GM10248 (cell line): ENCODE results near the gene ACP4.
"Not testable (repeated sequence)": the region's sequence is repeated elsewhere in the genome, so short reads cannot be mapped to it uniquely, and the experiment has no call there.

Experiments
- CTCF ChIA-PET: fragments of 300-600 bp; sonication (Branson Sonifier 250); formaldehyde crosslinking; extraction: SDS; loops from one replicate; lab custom pipeline; 2021; ENCODE audit warnings: antibody characterized with exemption; lab: Yijun Ruan, JAX
- POLR2A ChIA-PET: fragments of 350-650 bp; sonication (Branson Sonifier 250); formaldehyde crosslinking; extraction: SDS; loops from one replicate; lab custom pipeline; 2020; ENCODE audit warnings: antibody characterized with exemption; lab: Yijun Ruan, JAX
- DNase-seq: peaks from one replicate; pipeline ENCODE4 v3.0.0; 2012; ENCODE audit errors: extremely low spot score
- CTCF ChIP-seq: IDR thresholded peaks from 2 replicates; pipeline ENCODE4 v1.5.1; 2012; ENCODE audit warnings: mild to moderate bottlenecking, low read depth; ENCODE audit errors: extremely low read depth, missing control alignments, control extremely low read depth

The ACP4 gene

GRCh38 chr19:50750010-50750409, 40.2 kb upstream of the ACP4 start:
- CTCF ChIA-PET = no interaction called here
- no peak for TF ChIP-seq CTCF
- POLR2A ChIA-PET = no interaction called here
- DNase-seq = no peak

DNA sequence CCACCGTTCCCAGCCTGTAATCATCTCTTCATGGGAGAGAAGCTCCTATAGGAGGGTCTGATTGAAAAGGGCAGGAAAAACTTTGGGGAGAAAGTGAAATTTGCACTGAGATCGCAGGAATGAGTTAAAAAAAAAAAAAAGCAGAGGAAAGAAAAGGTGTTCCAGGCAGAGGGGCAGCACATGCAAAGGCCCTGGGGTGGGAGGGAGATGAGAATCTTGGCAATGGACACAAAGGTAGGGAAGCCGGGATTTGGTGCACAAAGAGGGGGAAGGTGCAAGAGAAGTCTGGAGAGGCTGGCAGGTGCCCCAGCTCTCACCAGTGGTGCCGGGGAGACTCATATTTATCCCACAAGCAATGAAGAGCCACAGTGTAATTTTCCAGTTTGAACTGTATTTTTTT, 36.3 kb upstream of the ACP4 start:
- ChIA-PET POLR2A (interaction anchor here (0.7 kb wide), 1 partner anchor 132 kb away, joined by 4 read pairs; no protein-coding TSS in a partner anchor), CTCF (interaction anchor here (1.2 kb wide), 1 partner anchor 216 kb away, joined by 3 read pairs; no protein-coding TSS in a partner anchor)
- no peak for TF ChIP-seq CTCF
- DNase-seq = no peak

- POLR2A ChIA-PET, CTCF ChIA-PET: not testable (repeated sequence)
These were observed 34.0 kb upstream of the ACP4 start for GRCh38 chr19:50756244-50756643.

GRCh38 chr19:50757624-50758023, 32.6 kb upstream of the ACP4 start:
- POLR2A ChIA-PET, CTCF ChIA-PET, DNase-seq: not testable (repeated sequence)

More at GRCh38 chr19:50756244-50756643, 34.0 kb upstream of the ACP4 start:
- DNase-seq = not testable (repeated sequence)

DNA sequence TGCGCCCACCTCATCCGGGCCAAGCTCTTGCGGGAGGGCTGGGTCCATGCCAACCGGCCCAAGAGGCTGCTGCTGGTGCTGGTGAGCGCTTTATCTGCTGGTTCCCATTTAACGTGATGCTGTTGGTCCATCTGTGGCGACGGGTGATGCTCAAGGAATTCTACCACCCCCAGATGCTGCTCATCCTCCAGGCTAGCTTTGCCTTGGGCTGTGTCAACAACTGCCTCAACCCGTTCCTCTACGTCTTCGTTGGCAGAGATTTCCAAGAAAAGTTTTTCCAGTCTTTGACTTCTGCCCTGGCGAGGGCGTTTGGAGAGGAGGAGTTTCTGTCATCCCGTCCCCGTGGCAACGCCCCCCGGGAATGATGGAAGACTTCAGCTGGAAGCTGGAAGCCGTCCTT, 31.1 kb upstream of the ACP4 start:
- DNase-seq, POLR2A ChIA-PET: not testable (repeated sequence)
- CTCF ChIA-PET = interaction anchor here (0.9 kb wide), 1 partner anchor 163 kb away, joined by 3 read pairs; no protein-coding TSS in a partner anchor

DNA sequence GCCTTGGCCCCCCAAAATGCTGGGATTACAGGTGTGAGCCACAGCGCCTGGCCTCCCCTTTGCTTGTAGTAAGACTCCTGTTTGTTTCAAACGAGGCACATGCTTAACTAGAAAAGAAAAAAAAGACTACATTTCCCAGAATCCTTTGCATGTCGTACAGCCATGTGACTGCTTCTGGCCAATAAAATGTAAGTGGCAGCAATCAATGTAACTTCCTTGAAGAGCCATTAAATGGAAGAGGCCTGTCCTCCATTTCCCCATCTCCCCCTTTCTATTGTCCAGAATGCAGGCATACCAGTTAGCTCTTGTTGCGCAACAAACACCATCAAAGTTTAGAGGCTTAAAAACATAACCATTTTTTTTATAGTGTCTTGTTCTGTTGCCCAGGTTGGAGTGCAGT, 30.3 kb upstream of the ACP4 start:
- ChIA-PET CTCF (interaction anchor here (0.9 to 1.3 kb wide), 2 partner anchors 162 kb away, joined by 3 to 4 read pairs; no protein-coding TSS in a partner anchor), POLR2A (no interaction called here)
- no peak for DNase-seq
- no peak for TF ChIP-seq CTCF

- POLR2A ChIA-PET, DNase-seq: not testable (repeated sequence)
- CTCF ChIA-PET = interaction anchor here (1.2 kb wide), 1 partner anchor 22 kb away, joined by 4 read pairs; no protein-coding TSS in a partner anchor
These were observed 28.7 kb upstream of the ACP4 start for GRCh38 chr19:50761501-50761900.

GRCh38 chr19:50763521-50763920, 26.7 kb upstream of the ACP4 start:
- DNase-seq, CTCF ChIA-PET, POLR2A ChIA-PET: not testable (repeated sequence)

GRCh38 chr19:50764409-50764808, 25.8 kb upstream of the ACP4 start:
- ChIA-PET POLR2A (no interaction called here), CTCF (no interaction called here)
- no peak for TF ChIP-seq CTCF
- DNase-seq = no peak

GRCh38 chr19:50766746-50767145, 23.5 kb upstream of the ACP4 start:
- DNase-seq = not testable (repeated sequence)
- CTCF ChIA-PET = interaction anchor here (1.0 to 1.2 kb wide), 3 partner anchors 16 to 211 kb away, joined by 3 read pairs; no protein-coding TSS in a partner anchor
- POLR2A ChIA-PET = interaction anchor here (0.7 kb wide), 1 partner anchor 474 kb away, joined by 3 read pairs; no protein-coding TSS in a partner anchor

GRCh38 chr19:50767263-50767662, 23.0 kb upstream of the ACP4 start:
- POLR2A ChIA-PET, DNase-seq, CTCF ChIA-PET: not testable (repeated sequence)
